Measurements from ENCODE around the gene TMEM132D. TPM values are rescaled to one million over a fixed set of nuclear protein-coding genes. Genes with fewer than 3 reads are reported as not detected.

TMEM132D gene
- total RNA-seq, 1 experiment from 2014 or later = 1.4 TPM

- TF ChIP-seq USF1 (CRISPR knock-in tag; IDR thresholded peaks at IDR 0.05) (no peak), TEAD1 (CRISPR knock-in tag; IDR thresholded peaks at IDR 0.05) (no peak), ZMAT4 (CRISPR knock-in tag; IDR thresholded peaks at IDR 0.05) (no peak), ZNF416 (CRISPR knock-in tag; IDR thresholded peaks at IDR 0.05) (no peak), MYBL2 (CRISPR knock-in tag; IDR thresholded peaks at IDR 0.05) (no peak), JAZF1 (CRISPR knock-in tag; IDR thresholded peaks at IDR 0.05) (no peak), TP53 (CRISPR knock-in tag; IDR thresholded peaks at IDR 0.05) (no peak), ATF2 (CRISPR knock-in tag; IDR thresholded peaks at IDR 0.05; ENCODE audit: borderline replicate concordance, low read depth) (no peak)
Measured at GRCh38 chr12:129145381-129145780, 758.4 kb downstream of the TMEM132D start (continued).

- peaks cover 48% of the 10 kb centered on the region for H3K36me3 Mint-ChIP-seq
- H3K27ac Mint-ChIP-seq = no peak overlapping the region
- H3K4me1 Mint-ChIP-seq = no peaks in the 10 kb centered on the region
- ChIA-PET POLR2A (no interaction called here), CTCF (no interaction called here)
- H3K9me3 Mint-ChIP-seq = peaks cover 51% of the 10 kb centered on the region
- no peak overlapping the region for H3K4me3 Mint-ChIP-seq
- DNase-seq (ENCODE audit: low spot score) (no peak), ATAC-seq (no peak)
- TF ChIP-seq ZNF232 (CRISPR knock-in tag; IDR thresholded peaks at IDR 0.05) (no peak), FOXJ3 (CRISPR knock-in tag; IDR thresholded peaks at IDR 0.05; ENCODE audit: borderline replicate concordance) (no peak), ZNF396 (CRISPR knock-in tag; IDR thresholded peaks at IDR 0.05; ENCODE audit: borderline replicate concordance) (no peak), RELA (CRISPR knock-in tag; IDR thresholded peaks at IDR 0.05; ENCODE audit: borderline replicate concordance) (no peak)
- H3K27me3 Mint-ChIP-seq (ENCODE audit: low read depth) = peaks cover 13% of the 10 kb centered on the region
Measured at GRCh38 chr12:129138776-129139175, 765.0 kb downstream of the TMEM132D start.

GRCh38 chr12:129136694-129137325, 767.0 kb downstream of the TMEM132D start:
- Mint-ChIP-seq H3K4me3 (no peak overlapping the region), H3K27me3 (ENCODE audit: low read depth) (peaks cover 10% of the 10 kb centered on the region; the same call in 1 of the 2 replicates), H3K27ac (no peak overlapping the region), H3K4me1 (no peaks in the 10 kb centered on the region), H3K9me3 (peaks cover 32% of the 10 kb centered on the region), H3K36me3 (peaks cover 38% of the 10 kb centered on the region)
- CTCF ChIA-PET = no interaction called here
- TF ChIP-seq CREM (CRISPR knock-in tag; IDR thresholded peaks at IDR 0.05) (no peak), MYBL2 (CRISPR knock-in tag; IDR thresholded peaks at IDR 0.05) (no peak), TCF7 (CRISPR knock-in tag; IDR thresholded peaks at IDR 0.05; ENCODE audit: low read depth) (no peak), ZNF281 (CRISPR knock-in tag; IDR thresholded peaks at IDR 0.05) (no peak), ZNF671 (CRISPR knock-in tag; IDR thresholded peaks at IDR 0.05) (no peak), ATF1 (CRISPR knock-in tag; IDR thresholded peaks at IDR 0.05) (no peak), JUN (CRISPR knock-in tag; IDR thresholded peaks at IDR 0.05) (no peak), NFE2L1 (CRISPR knock-in tag; IDR thresholded peaks at IDR 0.05) (no peak), RELA (CRISPR knock-in tag; IDR thresholded peaks at IDR 0.05; ENCODE audit: borderline replicate concordance) (no peak), ESRRA (CRISPR knock-in tag; IDR thresholded peaks at IDR 0.05; ENCODE audit: borderline replicate concordance) (no peak), NR2C2 (CRISPR knock-in tag; IDR thresholded peaks at IDR 0.05) (no peak), SMAD3 (CRISPR knock-in tag; IDR thresholded peaks at IDR 0.05; ENCODE audit: borderline replicate concordance) (no peak), ZNF219 (CRISPR knock-in tag; IDR thresholded peaks at IDR 0.05; ENCODE audit: borderline replicate concordance) (no peak), NFYB (CRISPR knock-in tag; conservative IDR thresholded peaks at IDR 0.05; ENCODE audit: low read depth) (no peak), IRF2 (CRISPR knock-in tag; IDR thresholded peaks at IDR 0.05; ENCODE audit: borderline replicate concordance, low read depth) (no peak), STAT6 (CRISPR knock-in tag; conservative IDR thresholded peaks at IDR 0.05; ENCODE audit: low read depth) (no peak)
- POLR2A ChIA-PET = no interaction called here
- no peak for DNase-seq (ENCODE audit: low spot score)
- no peak for ATAC-seq

All from WTC11 (cell line).